GM12878 (cell line): ENCODE data around the gene CNTLN. TPM values are rescaled to one million over a fixed set of nuclear protein-coding genes. Genes with fewer than 3 reads are reported as not detected.

Experiments
- ATAC-seq: fragments of 200-7000 bp; cut with Tn5 transposase; 3 replicates; pipeline ENCODE4 v1.9.1; 2020; ENCODE audit warnings: mild to moderate bottlenecking, moderate library complexity
- BruUV-seq: library from RNA; stranded (reverse); fragments of 400-500 nt; replicated peaks from 2 replicates; lab custom pipeline; 2021; lab: Mats Ljungman, UMichigan
- CTCF ChIA-PET: fragments of 300-600 bp; sonication (Branson Sonifier 250); formaldehyde crosslinking; extraction: SDS; loops from one replicate; lab custom pipeline; 2021; ENCODE audit warnings: inconsistent platforms; lab: Yijun Ruan, JAX
- POLR2A ChIA-PET: fragments of 350-600 bp; formaldehyde crosslinking; extraction: SDS; loops from one replicate; lab custom pipeline; 2021; ENCODE audit warnings: inconsistent platforms; lab: Charles Lee
- RAD21 ChIA-PET: fragments of 300-600 bp; sonication (Branson Sonifier 250); formaldehyde crosslinking; loops from one replicate; lab custom pipeline; 2023; ENCODE audit warnings: antibody characterized with exemption; ENCODE audit not compliant: unreplicated experiment; lab: Charles Lee
- SMC1A ChIA-PET: fragments of 300-600 bp; sonication (Branson Sonifier 250); formaldehyde crosslinking; loops from one replicate; lab custom pipeline; 2023; ENCODE audit not compliant: unreplicated experiment, uncharacterized antibody; lab: Charles Lee
- DNase-seq: peaks from one replicate; pipeline ENCODE4 v3.0.0-alpha.2; 2011; ENCODE audit warnings: low read depth, low spot score
- FAIRE-seq: peaks from 3 replicates; lab custom pipeline; 2011; peaks lifted over from hg19 to GRCh38; lab: Jason Lieb, UNC
- H2AFZ ChIP-seq: 2 replicates; pipeline ENCODE4 v1.6.0; 2011; ENCODE audit warnings: low read depth, low read length, control low read depth; ENCODE audit not compliant: control insufficient read depth
- H3K27ac ChIP-seq: 2 replicates; pipeline ENCODE4 v1.5.1; 2011; ENCODE audit warnings: control low read depth; ENCODE audit not compliant: control insufficient read depth, insufficient read depth
- H3K27me3 ChIP-seq, 2 experiments: replicated peaks in 1 of 2; 2 replicates each; pipeline versions ENCODE4 v1.6.0 to v1.6.1; 2011; ENCODE audit warnings: low read length in 1 of 2; ENCODE audit not compliant: control insufficient read depth in 2 of 2, insufficient read depth in 2 of 2
- H3K36me3 ChIP-seq, 2 experiments: 2 replicates each; pipeline ENCODE4 v1.5.1; 2011; ENCODE audit warnings: low read length in 1 of 2; ENCODE audit not compliant: control insufficient read depth in 2 of 2, insufficient read depth in 2 of 2
- H3K4me1 ChIP-seq: 2 replicates; pipeline ENCODE4 v1.6.1; 2011; ENCODE audit warnings: mild to moderate bottlenecking, low read length, moderate library complexity, mixed read lengths; ENCODE audit not compliant: control insufficient read depth, insufficient read depth
- H3K4me2 ChIP-seq: 2 replicates; pipeline ENCODE4 v1.6.0; 2011; ENCODE audit warnings: control low read depth; ENCODE audit not compliant: control insufficient read depth, insufficient read depth
- H3K4me3 ChIP-seq: fragments of 200-600 bp; sonication (generic); 2 replicates; pipeline ENCODE4 v1.5.1; 2016
- H3K79me2 ChIP-seq: 2 replicates; pipeline ENCODE4 v1.6.0; 2011; ENCODE audit warnings: low read length; ENCODE audit not compliant: control insufficient read depth, insufficient read depth
- H3K9ac ChIP-seq: 2 replicates; pipeline ENCODE4 v1.8.0; 2011; ENCODE audit warnings: low read length, control low read depth, mixed read lengths; ENCODE audit not compliant: control insufficient read depth, insufficient read depth
- H3K9me3 ChIP-seq: replicated peaks from 3 replicates; pipeline ENCODE4 v1.5.1; 2011; ENCODE audit warnings: mild to moderate bottlenecking, low read length; ENCODE audit not compliant: control insufficient read depth, insufficient read depth
- H4K20me1 ChIP-seq: 2 replicates; pipeline ENCODE4 v1.6.0; 2011; ENCODE audit not compliant: control insufficient read depth, insufficient read depth
- ASH2L ChIP-seq: fragments of 300-600, 200-600 bp; sonication (generic); IDR thresholded peaks from 2 replicates; pipeline ENCODE4 v1.6.1; 2017; ENCODE audit warnings: low read depth, mild to moderate bottlenecking, borderline replicate concordance
- BACH1 ChIP-seq: fragments of 450-650 bp; IDR thresholded peaks from 2 replicates; pipeline ENCODE4 v1.6.1; 2017; ENCODE audit warnings: mild to moderate bottlenecking, borderline replicate concordance
- CBX5 ChIP-seq: sonication (generic); IDR thresholded peaks from 2 replicates; pipeline ENCODE4 v1.6.1; 2016; ENCODE audit warnings: low read depth, moderate library complexity, mild to moderate bottlenecking, inconsistent platforms
- CHD1 ChIP-seq: IDR thresholded peaks from 2 replicates; pipeline ENCODE4 v1.6.1; 2012; ENCODE audit warnings: low read depth, low read length, improper control_type of control experiment
- KAT2A ChIP-seq: conservative IDR thresholded peaks from 2 replicates; pipeline ENCODE4 v1.6.1; 2011; ENCODE audit warnings: low read depth, low read length; ENCODE audit not compliant: control insufficient read depth
- NFIC ChIP-seq: IDR thresholded peaks from 2 replicates; pipeline ENCODE4 v1.6.1; 2012; ENCODE audit warnings: low read depth, mild to moderate bottlenecking, inconsistent platforms, low read length, moderate library complexity
- NFXL1 ChIP-seq: fragments of 450-650 bp; IDR thresholded peaks from 2 replicates; pipeline ENCODE4 v1.6.1; 2017; ENCODE audit warnings: antibody characterized with exemption, mild to moderate bottlenecking, borderline replicate concordance
- NRF1 ChIP-seq: conservative IDR thresholded peaks from 2 replicates; pipeline ENCODE4 v1.6.1; 2011; ENCODE audit warnings: mild to moderate bottlenecking, low read depth, low read length, improper control_type of control experiment
- PML ChIP-seq: IDR thresholded peaks from 2 replicates; pipeline ENCODE4 v1.6.1; 2012; ENCODE audit warnings: low read length, inconsistent platforms
- RELA ChIP-seq: fragments of 450-650 bp; IDR thresholded peaks from 2 replicates; pipeline ENCODE4 v1.8.0; 2014; ENCODE audit warnings: borderline replicate concordance; ENCODE audit not compliant: partially characterized antibody
- RELB ChIP-seq: fragments of 450-650 bp; IDR thresholded peaks from 2 replicates; pipeline ENCODE4 v1.6.1; 2017; ENCODE audit warnings: low read depth, mild to moderate bottlenecking, moderate library complexity
- STAT1 ChIP-seq: fragments of 450-650 bp; conservative IDR thresholded peaks from 2 replicates; pipeline ENCODE4 v1.6.1; 2014; ENCODE audit warnings: antibody characterized with exemption, mild to moderate bottlenecking
- ZNF687 ChIP-seq: fragments of 450-650 bp; IDR thresholded peaks from 2 replicates; pipeline ENCODE4 v1.6.1; 2017; ENCODE audit warnings: mild to moderate bottlenecking, moderate library complexity
- ZSCAN29 ChIP-seq: fragments of 450-650 bp; IDR thresholded peaks from 2 replicates; pipeline ENCODE4 v1.6.1; 2017; ENCODE audit warnings: mild to moderate bottlenecking, moderate library complexity
- whole genome bisulfite sequencing: methylation state at CpG from one replicate; pipeline ENCODE4 v1.1.6; 2016; ENCODE audit warnings: low lambda C conversion rate; ENCODE audit not compliant: insufficient replicate concordance, insufficient coverage; ENCODE audit errors: missing lambda C conversion rate; 5-methylcytosine and 5-hydroxymethylcytosine counted together
- in situ Hi-C: fragments of 300-500 bp; cut with MboI; formaldehyde crosslinking; loops from 9 replicates; pipeline ENCODE4 v1.14.3; 2018; ENCODE audit warnings: mixed read lengths
- intact Hi-C: fragments of 100-400 bp; cut with micrococcal nuclease; formaldehyde crosslinking; loops from one replicate; pipeline ENCODE4 v1.14.2; 2022; ENCODE audit not compliant: unreplicated experiment
- polyA plus RNA-seq, 11 experiments: library from polyadenylated mRNA; depleted of rRNA in 4 of 11; unstranded in 6 of 11; stranded (reverse) in 5 of 11; fragments of >200 nt; fragmentation: Nextera tagmentation in 4 of 11; fragmentation: Illumina TruSeq in 1 of 11; extraction: Ambion mirVana in 4 of 11; extraction: Trizol in 1 of 11; gene quantifications; 1 replicate in 1 of 11; 2 replicates in 10 of 11; pipeline versions ENCODE4 v1.2.1 to v1.2.3, GENCODE V29; 2011 to 2016; ENCODE audit warnings: inconsistent platforms in 2 of 11, missing spikeins in 2 of 11, low read depth in 1 of 11
- total RNA-seq, 4 experiments: library from RNA; depleted of rRNA in 3 of 4; stranded (reverse); fragments of >200 nt in 3 of 4; fragmentation: Illumina TruSeq in 1 of 4; extraction: Trizol in 1 of 4; gene quantifications; 2 replicates each; pipeline versions ENCODE4 v1.2.1 to v1.2.3, GENCODE V29; 2013 to 2021

The CNTLN gene
- total and polyA plus RNA-seq, 10 of the 15 experiments (the other 5 are each of a cell fraction or from before 2014, with no cell fraction given), result 0.01 to 7.0 (median 0.03) TPM; not detected in 4

- H3K27me3 ChIP-seq, result no peaks in the 10 kb centered on the region
- no peaks in the 10 kb centered on the region for H3K36me3 ChIP-seq
- in situ Hi-C loops (no loop called here), intact Hi-C loops (no loop called here)
- RAD21 ChIA-PET, result no interaction called here
- CTCF ChIA-PET, result no interaction called here
- no TSS peak for BruUV-seq
- no peaks in the 10 kb centered on the region for H4K20me1 ChIP-seq
- POLR2A ChIA-PET, result no interaction called here
- TF ChIP-seq ASH2L (no peak), KAT2A (no peak)
- no peak for DNase-seq
- no peak overlapping the region for H3K9ac ChIP-seq
- H3K9me3 ChIP-seq, result no peaks in the 10 kb centered on the region
- 0% methylated on average over 1 of the region's 1 CpG for WGBS
- H3K79me2 ChIP-seq, result no peaks in the 10 kb centered on the region
- no peak for ATAC-seq
- H3K27ac ChIP-seq, result no peak overlapping the region
- FAIRE-seq, result no peak
- no peaks in the 10 kb centered on the region for H3K4me1 ChIP-seq
- H3K4me2 ChIP-seq, result no peak overlapping the region
- H2AFZ ChIP-seq, result no peak overlapping the region
- H3K4me3 ChIP-seq, result no peak overlapping the region
- SMC1A ChIA-PET, result no interaction called here
These were observed 374.3 kb downstream of the CNTLN start for GRCh38 chr9:17509151-17509550.

- no peak for ATAC-seq
- ChIA-PET SMC1A (no interaction called here), RAD21 (no interaction called here), POLR2A (no interaction called here), CTCF (no interaction called here)
- Histone ChIP-seq H3K27me3 (no peaks in the 10 kb centered on the region), H3K79me2 (no peaks in the 10 kb centered on the region), H3K9me3 (no peaks in the 10 kb centered on the region), H3K9ac (no peak overlapping the region), H3K36me3 (no peaks in the 10 kb centered on the region), H2AFZ (no peak overlapping the region), H3K4me3 (no peak overlapping the region), H4K20me1 (no peaks in the 10 kb centered on the region), H3K27ac (no peak overlapping the region), H3K4me1 (no peaks in the 10 kb centered on the region), H3K4me2 (no peak overlapping the region)
- intact Hi-C loops, result no loop called here
- in situ Hi-C loops, result no loop called here
- no TSS peak for BruUV-seq
- WGBS, result 100% methylated on average over 1 of the region's 1 CpG
- FAIRE-seq, result no peak
- no peak for TF ChIP-seq BACH1
- TF ChIP-seq RELA, result no peak
- no peak for TF ChIP-seq NFXL1
- no peak for TF ChIP-seq PML
- TF ChIP-seq RELB, result no peak
- no peak for TF ChIP-seq NRF1
- no peak for TF ChIP-seq CHD1
- no peak for TF ChIP-seq ZSCAN29
- no peak for TF ChIP-seq CBX5
- no peak for TF ChIP-seq STAT1
- no peak for TF ChIP-seq NFIC
- TF ChIP-seq ZNF687, result no peak
- no peak for DNase-seq
These were observed 374.9 kb downstream of the CNTLN start for GRCh38 chr9:17509701-17510100.
